HUDEP-2 (cell line): ENCODE measurements around the gene NFIB.
A peak's percentile ranks its signal among the peaks of the same experiment; 100 is the strongest.

Experiments
- DNase-seq, 76 experiments: peaks; one replicate each; lab custom pipeline; 2025; ENCODE audit not compliant: unreplicated experiment in 76 of 76; lab: John Stamatoyannopoulos, UW

Gene NFIB

DNA sequence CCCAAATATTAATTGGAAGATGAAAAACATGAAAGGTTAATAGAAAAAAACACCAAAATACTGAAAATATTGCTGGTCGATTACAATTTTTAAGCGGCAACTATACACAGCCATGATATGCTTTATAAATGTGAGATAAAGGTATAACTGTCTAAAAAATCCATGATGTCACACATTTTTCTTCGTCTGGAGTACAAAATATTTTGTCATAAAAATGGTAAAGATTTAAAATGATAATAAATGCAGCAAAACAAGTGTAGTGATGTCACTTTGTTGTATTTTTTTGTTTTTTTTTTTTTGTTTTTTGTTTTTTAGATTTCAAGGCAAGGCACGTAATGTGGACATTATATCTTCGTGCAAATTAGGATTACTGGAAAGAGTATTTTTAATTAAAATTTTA is 227.4 kb downstream of the NFIB start:
- no peak for DNase-seq

DNA sequence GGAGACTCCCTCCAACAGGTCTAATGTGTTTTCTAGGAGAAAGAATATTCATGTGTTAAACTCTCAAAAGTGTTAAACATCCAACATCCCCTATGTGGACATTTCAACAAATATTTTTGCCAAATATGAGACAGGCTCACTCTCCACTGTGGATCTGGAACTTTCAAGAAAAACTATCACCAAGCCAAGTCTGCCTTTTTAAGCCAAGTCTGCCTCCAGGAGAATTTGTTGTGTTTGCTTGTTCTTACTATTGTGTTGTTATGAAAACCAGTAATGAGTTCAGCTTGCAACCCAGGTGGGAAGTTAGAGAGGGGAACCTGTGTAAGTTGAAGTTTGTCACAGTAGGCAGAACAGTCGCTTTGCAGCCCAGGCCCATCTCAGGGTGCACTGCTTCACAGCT is 228.1 kb downstream of the NFIB start:
- DNase-seq = no peak

DNA sequence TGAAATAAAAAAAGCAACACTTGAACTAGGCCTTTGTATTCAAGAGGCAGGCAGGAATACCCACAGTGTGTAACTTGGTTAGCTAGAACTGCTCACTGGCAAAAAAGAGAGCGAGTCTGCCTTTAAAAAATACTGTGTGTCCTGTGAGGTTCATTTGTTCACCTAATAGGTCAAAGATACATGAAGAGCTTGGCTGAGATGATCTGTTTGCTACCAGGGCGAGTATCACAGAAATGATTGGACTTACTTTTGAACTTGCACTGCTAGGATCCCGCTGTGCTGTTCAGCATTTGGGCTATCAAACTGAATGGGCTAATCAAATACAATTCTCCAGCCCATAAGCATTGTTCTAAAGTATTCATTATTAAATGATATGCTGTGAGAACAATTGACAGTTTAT is 229.1 kb downstream of the NFIB start:
- no peak for DNase-seq

DNA sequence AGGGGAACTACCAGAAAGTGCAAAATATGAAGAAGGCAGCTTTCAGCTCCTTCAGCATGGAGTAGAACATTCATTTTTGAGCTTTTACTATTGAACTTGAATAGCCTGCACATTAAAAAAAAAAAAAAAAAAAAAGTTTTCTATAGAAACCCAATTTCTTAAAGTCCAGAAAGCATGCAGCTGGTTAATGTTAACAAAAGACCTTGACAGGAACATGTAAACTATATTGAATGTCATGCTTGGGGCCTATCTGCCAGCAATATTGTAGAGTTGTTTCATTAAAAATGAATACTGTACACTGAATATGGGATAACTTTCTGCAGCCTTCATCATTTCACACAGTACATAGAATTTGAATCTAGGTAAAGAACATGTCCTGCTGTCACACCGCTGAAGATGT is 230.6 kb downstream of the NFIB start:
- DNase-seq = no peak

DNA sequence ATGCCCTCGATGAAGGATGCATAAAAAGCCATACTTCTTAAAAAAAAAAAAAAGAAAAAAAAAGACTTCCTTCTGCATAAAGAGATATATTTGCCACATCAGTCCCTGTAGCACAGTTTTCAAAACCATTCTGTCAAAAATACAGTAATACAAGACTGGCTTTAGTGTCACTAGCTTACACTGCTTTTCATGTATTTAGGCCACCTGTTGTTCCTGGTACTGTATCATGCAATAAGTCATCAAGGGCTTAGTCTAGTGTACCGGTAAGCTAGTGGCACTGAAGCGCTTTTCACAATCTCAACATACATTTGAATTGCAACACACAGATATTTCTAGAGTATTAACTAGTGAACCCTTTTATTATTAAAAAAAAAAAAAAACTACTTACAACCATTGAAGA is 231.2 kb downstream of the NFIB start:
- no peak for DNase-seq

DNA sequence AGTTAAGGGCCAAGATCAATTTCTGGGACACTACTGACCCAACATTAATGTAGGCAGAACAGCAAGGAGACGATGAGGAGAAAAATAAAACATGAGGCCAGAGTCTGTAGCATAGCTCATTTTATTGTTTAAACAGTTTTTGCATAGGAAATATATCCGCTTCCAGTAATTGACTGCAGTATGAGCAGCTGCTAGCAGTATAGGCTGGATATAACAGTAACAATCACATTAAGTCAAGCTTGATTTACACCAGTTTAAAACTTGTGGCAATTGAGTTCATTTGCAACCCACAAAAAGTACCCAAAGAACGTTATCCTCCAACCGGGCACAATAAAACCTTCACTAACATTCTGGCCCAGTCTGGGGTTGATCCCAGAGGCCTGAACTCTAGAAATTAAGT is 232.2 kb downstream of the NFIB start:
- no peak for DNase-seq

DNA sequence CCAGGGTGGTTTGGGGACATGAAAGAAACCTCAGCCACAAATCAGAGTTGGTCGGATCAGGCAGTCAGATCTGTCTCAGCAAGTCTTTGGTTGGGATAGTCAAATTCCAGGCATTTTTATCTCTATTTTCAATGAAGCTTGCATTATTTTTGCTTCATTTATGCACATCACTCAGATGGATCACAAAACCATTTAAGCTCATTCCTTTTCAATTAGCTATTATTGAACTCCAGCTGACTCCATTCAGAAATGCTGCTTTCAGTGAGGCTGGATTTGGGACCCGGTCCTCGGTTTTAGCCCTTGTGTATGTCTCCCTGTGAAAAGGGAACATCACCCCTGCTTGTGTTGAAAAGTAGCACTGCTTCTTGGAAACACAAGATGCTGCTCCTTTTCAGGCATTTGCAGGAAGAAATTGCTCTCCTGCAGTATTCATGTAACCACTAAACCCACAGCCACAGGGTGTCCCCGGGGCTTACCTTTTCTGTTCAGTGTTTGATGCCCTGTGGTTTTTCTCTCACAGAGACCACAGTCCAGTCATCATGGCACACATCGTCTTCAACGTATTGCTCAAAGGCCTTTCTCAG is 232.9 kb downstream of the NFIB start:
- no peak for DNase-seq

DNA sequence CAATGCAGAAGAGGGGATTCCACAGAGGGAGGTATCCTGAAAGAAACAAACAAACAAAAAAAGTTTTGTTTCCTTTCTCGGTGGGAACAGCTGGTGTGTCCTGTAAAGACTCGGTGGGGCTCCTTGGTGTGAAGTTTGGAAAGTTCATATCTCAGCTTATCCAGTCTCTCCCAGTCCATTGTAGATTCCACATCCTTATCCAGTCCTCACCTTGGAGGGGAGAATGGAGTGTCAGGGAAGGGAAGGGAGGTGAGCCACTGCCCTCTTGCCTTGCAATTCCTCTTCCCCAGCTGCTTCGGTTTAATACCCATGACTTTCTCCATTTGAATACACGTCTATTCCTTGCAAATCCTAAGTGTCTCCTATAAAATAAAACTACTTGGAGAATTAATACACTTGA is 234.5 kb downstream of the NFIB start:
- DNase-seq = no peak

DNA sequence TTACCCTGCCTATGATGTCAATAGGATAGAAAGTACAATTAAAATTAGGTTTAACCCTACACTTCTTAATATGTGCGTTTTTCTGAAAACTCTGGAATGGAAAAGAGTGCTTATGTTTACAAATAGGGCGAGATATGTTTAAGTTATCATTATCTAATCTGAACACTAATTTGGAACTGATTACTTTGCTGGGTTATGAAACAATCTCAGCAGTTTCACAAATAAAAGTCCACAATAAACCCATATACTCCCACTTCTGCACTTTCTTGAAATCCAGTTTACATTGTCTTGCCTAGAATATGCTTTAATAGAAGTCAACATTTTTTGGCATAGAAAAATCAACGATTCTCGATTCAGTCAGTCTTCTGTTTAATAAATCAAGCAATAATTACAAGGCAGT is 236.3 kb downstream of the NFIB start:
- DNase-seq = no peak

DNA sequence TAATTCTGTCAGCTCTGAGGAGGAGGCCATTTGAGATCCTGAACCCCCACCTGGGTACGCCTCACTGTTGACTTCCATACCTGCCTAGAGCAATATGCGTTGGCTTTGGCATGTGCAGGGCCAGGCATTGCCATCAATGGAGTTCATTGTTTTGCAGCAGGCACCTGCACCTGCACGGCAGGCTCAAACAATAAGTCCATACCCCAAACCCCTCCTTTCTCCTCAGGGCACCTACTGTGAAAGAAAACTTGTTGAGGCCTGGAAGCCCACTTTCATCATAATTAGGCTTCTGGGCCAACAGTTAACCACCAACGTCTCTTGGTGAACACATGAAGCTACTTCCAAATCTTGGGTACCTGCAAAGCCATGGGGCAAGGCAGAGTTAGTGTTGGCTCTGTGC is 238.7 kb downstream of the NFIB start:
- no peak for DNase-seq

DNA sequence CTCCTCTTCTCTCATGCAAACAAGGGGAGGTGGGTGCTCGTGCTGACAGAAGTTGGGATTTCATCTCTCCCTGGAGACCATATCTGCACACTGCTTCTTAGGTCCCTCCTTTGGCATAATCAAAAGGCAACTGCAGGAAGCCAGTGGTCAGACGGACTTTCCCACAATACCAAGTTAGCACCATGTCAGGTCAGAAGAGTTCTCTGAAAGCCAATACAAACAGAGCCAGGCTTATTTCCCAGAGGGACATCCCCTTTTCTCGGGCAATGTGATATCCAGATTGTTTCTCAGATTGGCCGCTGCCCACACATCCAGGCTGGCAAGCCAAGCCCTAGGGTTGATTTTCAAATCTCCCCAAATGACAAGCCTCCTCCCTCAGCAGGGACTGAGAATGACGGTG is 241.1 kb downstream of the NFIB start:
- no peak for DNase-seq

DNA sequence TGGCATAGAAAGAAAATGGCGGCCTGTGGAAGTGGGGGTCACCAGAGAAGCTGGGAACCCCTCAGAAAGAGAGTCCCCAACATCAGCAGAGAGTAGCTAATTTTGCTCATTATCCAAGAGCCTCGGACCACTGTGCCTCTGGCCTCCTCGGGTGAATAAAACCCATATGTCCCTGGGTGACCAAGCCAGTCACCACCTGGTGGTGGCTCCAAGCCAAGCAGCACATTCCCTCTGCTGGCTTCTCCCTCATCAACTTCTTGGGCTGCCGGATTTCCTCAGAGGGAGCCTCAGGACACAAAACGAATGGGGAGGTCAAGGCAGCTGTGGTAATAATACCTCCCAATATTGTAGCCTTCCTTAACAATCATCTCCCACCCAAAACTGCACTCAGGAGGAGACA is 242.5 kb downstream of the NFIB start:
- DNase-seq = no peak

DNA sequence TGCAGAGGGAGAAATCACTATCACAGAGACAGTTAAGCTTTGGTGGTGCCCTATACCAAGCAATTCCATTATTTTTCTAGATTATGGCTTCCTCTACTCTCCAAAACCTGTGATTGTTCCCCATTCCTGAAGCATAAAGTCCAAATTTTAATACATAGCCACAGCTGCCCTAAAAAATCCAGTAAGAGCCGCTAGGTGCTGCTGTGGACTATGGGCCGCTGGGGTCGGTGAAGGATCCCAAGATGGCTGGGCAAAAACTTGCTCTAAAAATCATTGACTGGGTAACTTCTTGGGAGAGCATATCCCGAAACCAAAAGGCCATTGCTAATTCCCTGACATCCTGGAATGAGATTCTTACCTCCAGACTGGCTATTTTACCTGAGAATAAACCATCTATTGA is 245.3 kb downstream of the NFIB start:
- peak in 2 of 76 experiments; percentile 0 to 1 for DNase-seq

DNA sequence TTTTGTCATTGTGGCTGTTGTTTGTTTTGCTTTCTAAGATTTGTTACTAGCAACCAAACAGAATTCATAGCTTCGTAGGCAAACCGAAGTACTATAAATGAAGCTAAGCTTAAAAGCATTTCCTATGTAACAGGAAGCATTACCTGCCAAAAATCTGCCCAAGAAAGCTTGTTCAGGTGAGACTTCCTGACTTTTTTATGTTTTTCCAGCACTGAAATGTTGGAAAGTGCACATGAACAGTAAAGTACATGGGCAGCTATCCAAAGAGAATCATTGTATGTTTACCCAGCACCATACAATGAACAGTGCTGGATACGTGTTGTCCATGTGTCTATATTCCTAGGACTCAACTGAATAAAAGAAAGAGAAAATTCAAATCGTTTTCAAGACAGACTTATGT is 247.1 kb downstream of the NFIB start:
- DNase-seq = no peak

DNA sequence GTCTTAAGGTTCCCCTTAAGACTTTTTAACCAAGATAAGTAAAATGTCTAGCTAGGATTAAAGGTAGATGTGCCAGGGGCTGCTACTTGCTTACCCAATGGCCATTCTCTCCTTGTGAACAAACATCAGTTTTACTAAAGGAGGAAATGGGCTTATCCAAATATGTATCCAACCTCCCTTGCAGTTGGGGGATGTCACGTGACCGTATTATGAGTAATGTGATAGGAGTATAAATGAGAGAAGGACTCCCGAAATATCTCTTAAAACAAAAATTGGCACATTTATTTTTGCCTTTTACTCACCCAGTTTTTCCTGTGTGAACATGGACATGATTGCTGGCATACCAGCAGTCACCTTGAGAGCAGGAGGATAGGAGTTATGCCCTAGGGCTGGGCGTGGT is 247.9 kb downstream of the NFIB start:
- DNase-seq = no peak

DNA sequence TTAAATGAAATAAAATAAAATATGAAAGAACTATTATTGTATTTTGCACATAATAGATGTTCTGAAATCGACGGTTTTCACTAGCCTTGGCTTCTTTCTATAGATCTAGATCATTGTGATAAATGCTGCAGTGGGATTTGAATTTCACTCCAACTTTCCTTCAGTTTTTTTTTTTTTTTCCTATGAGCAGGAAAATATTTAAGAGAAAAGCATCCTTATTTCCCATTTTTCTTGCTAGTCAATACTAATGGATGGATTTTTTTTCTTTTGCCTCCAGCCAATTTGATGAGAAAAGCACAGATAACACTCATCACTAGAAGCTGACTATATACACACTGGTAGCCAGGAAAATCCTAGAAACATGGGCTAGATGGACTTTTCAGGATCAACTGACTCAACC is 249.0 kb downstream of the NFIB start:
- DNase-seq = no peak

DNA sequence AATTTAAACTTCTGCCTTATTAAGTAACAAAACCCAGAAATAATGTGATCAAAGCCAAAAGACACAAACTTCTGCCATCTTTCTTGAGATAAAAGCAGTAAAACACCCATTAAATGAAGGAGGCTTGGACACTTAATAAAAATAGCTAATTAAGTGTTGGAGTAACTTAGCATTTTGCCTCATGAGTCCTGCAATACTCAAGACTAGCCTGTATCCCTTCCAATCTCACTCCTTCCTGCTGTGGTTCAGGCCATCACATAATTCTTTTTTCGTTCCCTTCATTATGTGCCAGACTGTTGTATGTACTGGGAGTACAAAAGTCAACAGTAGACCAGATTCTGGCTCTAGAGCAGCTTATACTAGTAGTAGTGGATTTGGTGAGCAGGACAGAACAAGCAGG is 250.2 kb downstream of the NFIB start:
- no peak for DNase-seq

DNA sequence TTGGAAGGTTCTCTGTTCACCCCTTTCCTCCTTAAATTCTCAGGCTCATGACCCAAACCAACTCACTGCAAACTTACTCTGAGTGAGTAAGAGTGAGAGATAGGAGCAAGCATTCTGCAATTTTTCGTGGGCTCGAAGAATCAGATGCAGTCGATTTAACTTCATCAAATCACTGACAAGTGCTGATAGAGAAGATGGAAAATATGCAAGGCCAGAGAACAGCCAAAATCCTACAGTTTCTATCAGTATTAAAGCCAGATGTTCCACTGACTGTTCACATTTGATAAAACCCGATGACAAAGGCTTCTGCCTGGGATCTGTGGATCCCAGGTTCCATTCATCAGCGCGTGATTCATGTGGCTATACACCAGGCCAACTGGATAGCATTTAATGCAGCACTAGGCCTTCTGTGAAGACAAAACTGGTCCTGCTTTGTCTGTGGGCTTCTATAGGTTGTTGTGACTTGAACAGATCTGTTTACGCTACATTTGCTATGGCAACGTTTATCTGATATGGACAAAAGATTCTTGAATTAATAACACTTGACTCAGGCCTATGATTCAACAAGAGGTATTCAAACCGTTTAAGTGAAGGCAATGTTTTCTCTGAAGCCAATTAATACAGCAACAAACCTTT is 251.2 kb downstream of the NFIB start:
- DNase-seq = no peak

DNA sequence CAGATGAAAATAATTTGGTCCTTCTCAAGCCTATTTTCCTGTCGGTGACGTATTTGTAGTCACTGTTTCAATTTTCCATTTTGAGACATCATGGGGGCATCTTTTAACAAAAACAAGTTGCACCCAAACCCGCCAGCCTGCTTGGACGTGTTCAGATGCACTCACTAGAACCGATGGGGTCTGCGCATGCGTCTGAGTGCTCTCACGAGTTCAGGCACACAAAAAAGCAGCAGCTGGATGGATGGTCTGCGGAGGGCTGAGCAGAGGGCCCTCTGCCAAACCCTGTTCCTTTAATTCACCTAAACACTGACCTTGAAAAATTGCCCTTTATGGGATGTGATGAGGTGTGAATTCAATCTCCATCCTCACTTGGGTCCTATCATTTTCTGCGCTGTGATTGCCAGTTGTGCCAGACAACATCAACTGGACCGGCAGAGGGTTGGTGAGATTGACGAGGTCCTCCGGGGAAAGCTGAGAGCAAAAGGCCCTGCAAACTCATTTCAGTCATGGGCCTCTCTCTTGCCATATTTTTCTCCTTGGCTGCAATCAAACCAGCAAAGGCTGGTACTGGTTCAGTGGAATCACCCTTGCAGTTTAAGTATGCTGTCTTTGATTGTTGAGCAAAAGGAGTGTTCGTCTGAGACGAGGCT is 251.9 kb downstream of the NFIB start:
- no peak for DNase-seq

DNA sequence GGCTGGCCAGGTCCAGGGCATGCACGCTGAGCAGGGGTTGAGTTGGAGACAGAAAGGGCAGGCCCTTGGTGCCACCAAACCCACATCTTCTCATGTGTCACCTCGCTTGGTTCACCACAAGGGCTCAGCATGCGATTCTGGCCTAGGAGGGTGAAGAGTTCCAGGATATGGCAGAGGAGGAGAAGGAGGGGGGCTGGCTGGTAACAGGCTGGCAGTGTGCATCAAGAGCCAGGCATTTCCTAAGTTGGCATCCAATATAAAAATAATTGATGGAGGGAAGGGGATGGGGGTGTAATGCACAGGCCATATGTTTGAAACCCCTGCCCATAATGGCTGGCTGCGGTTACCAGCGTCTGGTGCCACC is 255.6 kb downstream of the NFIB start:
- no peak for DNase-seq

DNA sequence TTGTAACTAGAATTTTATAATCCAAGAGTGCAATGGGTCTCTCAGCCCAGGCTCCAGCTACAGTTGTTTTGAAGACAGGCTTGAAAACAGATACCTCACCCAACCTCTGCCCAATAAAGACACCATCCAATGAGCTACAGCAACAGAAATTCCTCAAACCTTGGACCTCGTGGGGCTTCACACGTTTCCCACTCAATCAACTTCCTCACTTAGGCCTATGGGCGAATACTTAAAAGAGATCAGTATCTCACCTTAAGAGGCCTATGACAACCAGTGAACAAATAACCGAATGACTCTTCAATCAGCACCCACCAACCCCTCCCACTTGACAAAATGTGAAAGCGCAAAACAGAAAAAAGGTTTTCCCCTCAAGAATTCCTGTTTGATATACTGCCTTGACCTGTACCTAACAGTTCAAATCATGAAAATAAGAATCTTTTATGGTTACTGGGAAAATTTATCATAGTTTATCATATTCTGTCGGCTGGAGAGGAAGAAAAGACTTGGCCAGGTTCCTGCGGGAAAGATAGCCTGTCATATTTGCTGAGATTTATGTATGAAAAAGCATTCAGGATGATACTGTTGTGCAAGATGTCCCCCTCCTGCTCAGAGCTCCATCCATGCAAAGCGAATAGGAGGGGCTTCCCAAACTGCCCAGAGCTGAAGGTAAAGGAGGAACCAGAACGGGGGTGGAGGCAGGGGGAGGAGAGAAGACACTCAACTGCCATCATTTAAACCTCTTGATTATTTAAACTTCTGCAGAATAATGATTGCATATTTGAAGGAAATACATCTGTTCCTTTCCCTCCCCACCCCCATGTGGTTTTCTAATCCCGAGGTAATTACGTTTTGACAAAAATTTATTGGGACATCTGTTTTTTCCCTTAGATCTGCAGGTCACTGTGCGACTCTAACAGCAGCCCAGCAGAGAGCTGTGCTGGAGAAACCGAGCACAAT is 256.3 kb downstream of the NFIB start:
- no peak for DNase-seq
